H1 (cell line): ENCODE data around the gene SLC6A12. TPM values are rescaled to one million over a fixed set of nuclear protein-coding genes. Genes with fewer than 3 reads are reported as not detected.

Experiments used
- EGR1 ChIP-seq: IDR thresholded peaks from 2 replicates; pipeline ENCODE4 v1.6.1; 2011; ENCODE audit warnings: low read depth, low read length, borderline replicate concordance
- HDAC2 ChIP-seq, 2 experiments: fragments of 300-600 bp in 1 of 2; sonication (generic) in 1 of 2; IDR thresholded peaks; 2 replicates each; pipeline ENCODE4 v1.6.1; 2011 to 2012; ENCODE audit warnings: low read depth in 2 of 2, low read length in 2 of 2, mild to moderate bottlenecking in 2 of 2, moderate library complexity in 2 of 2, borderline replicate concordance in 1 of 2, inconsistent platforms in 1 of 2
- JUN ChIP-seq: IDR thresholded peaks from 2 replicates; pipeline ENCODE4 v1.6.1; 2011; ENCODE audit warnings: low read depth, mild to moderate bottlenecking, improper control_type of control experiment, low read length
- JUND ChIP-seq: IDR thresholded peaks from 2 replicates; pipeline ENCODE4 v1.6.1; 2011; ENCODE audit warnings: mild to moderate bottlenecking, improper control_type of control experiment, low read length
- KDM5A ChIP-seq: fragments of 200-600 bp; IDR thresholded peaks from 2 replicates; pipeline ENCODE4 v1.7.1; 2012; ENCODE audit warnings: mild to moderate bottlenecking, low read length, inconsistent platforms, mixed read lengths
- MAFK ChIP-seq: IDR thresholded peaks from 2 replicates; pipeline ENCODE4 v1.6.1; 2012; ENCODE audit warnings: low read depth, mild to moderate bottlenecking, improper control_type of control experiment, low read length
- NRF1 ChIP-seq: IDR thresholded peaks from 2 replicates; pipeline ENCODE4 v1.6.1; 2011; ENCODE audit warnings: mild to moderate bottlenecking, low read depth, low read length, improper control_type of control experiment
- polyA plus RNA-seq, 7 experiments: library from polyadenylated mRNA; depleted of rRNA in 3 of 7; stranded (reverse) in 5 of 7; unstranded in 2 of 7; fragments of >200 nt in 5 of 7; fragments of 200-250 nt in 2 of 7; gene quantifications; 1 replicate in 5 of 7; 2 replicates in 1 of 7; 4 replicates in 1 of 7; pipeline versions ENCODE4 v1.2.1 to v1.2.3, GENCODE V29; 2011 to 2013; ENCODE audit warnings: missing spikeins in 2 of 7, mixed read lengths in 2 of 7
- total RNA-seq: library from RNA; stranded (reverse); fragmentation: NEBNext Ultra II Directional; extraction: Animal tissue kit (Norgen Biotek cat#: 25700); gene quantifications from 2 replicates; pipeline ENCODE4 v1.2.1, GENCODE V29; 2021
- TF ChIP-seq, protein P1 (sequence below): fragments of 300-600 bp; sonication (generic); IDR thresholded peaks from 2 replicates; pipeline ENCODE4 v1.7.1; 2012; ENCODE audit warnings: low read length, moderate library complexity, mild to moderate bottlenecking, inconsistent platforms; ENCODE audit not compliant: insufficient replicate concordance
- TF ChIP-seq, protein P2 (sequence below): IDR thresholded peaks from 2 replicates; pipeline ENCODE4 v1.6.1; 2012; ENCODE audit warnings: low read length, inconsistent platforms

Gene SLC6A12
- total and polyA plus RNA-seq, 2 of the 8 experiments (the other 6 are each of a cell fraction or from before 2014, with no cell fraction given): 0.70 to 1.1 TPM

DNA sequence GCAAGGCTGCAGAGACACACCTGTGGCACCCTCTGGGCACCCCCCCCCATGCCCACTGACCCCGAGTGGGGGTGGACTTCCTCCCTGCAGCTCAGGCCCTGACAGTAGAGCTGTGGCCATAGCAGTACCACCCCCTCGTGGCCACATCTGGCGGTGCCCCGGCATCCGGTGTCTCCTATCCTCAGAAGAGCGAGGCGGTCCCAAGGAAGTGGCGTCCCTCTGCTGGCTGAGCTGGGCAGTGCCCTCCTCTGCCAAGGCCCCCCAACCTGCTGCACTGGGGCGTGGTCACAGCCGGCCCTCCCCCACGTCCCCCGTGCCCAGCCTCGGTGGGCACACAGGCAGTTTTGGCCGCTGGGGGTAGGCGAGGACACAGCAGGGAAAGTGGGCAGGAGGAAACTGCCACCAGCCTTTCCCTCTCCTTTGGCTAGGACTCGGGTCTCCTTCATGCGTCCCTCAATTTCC lies 6.0 kb upstream of the SLC6A12 start (continued):
- TF ChIP-seq, protein P1, sequence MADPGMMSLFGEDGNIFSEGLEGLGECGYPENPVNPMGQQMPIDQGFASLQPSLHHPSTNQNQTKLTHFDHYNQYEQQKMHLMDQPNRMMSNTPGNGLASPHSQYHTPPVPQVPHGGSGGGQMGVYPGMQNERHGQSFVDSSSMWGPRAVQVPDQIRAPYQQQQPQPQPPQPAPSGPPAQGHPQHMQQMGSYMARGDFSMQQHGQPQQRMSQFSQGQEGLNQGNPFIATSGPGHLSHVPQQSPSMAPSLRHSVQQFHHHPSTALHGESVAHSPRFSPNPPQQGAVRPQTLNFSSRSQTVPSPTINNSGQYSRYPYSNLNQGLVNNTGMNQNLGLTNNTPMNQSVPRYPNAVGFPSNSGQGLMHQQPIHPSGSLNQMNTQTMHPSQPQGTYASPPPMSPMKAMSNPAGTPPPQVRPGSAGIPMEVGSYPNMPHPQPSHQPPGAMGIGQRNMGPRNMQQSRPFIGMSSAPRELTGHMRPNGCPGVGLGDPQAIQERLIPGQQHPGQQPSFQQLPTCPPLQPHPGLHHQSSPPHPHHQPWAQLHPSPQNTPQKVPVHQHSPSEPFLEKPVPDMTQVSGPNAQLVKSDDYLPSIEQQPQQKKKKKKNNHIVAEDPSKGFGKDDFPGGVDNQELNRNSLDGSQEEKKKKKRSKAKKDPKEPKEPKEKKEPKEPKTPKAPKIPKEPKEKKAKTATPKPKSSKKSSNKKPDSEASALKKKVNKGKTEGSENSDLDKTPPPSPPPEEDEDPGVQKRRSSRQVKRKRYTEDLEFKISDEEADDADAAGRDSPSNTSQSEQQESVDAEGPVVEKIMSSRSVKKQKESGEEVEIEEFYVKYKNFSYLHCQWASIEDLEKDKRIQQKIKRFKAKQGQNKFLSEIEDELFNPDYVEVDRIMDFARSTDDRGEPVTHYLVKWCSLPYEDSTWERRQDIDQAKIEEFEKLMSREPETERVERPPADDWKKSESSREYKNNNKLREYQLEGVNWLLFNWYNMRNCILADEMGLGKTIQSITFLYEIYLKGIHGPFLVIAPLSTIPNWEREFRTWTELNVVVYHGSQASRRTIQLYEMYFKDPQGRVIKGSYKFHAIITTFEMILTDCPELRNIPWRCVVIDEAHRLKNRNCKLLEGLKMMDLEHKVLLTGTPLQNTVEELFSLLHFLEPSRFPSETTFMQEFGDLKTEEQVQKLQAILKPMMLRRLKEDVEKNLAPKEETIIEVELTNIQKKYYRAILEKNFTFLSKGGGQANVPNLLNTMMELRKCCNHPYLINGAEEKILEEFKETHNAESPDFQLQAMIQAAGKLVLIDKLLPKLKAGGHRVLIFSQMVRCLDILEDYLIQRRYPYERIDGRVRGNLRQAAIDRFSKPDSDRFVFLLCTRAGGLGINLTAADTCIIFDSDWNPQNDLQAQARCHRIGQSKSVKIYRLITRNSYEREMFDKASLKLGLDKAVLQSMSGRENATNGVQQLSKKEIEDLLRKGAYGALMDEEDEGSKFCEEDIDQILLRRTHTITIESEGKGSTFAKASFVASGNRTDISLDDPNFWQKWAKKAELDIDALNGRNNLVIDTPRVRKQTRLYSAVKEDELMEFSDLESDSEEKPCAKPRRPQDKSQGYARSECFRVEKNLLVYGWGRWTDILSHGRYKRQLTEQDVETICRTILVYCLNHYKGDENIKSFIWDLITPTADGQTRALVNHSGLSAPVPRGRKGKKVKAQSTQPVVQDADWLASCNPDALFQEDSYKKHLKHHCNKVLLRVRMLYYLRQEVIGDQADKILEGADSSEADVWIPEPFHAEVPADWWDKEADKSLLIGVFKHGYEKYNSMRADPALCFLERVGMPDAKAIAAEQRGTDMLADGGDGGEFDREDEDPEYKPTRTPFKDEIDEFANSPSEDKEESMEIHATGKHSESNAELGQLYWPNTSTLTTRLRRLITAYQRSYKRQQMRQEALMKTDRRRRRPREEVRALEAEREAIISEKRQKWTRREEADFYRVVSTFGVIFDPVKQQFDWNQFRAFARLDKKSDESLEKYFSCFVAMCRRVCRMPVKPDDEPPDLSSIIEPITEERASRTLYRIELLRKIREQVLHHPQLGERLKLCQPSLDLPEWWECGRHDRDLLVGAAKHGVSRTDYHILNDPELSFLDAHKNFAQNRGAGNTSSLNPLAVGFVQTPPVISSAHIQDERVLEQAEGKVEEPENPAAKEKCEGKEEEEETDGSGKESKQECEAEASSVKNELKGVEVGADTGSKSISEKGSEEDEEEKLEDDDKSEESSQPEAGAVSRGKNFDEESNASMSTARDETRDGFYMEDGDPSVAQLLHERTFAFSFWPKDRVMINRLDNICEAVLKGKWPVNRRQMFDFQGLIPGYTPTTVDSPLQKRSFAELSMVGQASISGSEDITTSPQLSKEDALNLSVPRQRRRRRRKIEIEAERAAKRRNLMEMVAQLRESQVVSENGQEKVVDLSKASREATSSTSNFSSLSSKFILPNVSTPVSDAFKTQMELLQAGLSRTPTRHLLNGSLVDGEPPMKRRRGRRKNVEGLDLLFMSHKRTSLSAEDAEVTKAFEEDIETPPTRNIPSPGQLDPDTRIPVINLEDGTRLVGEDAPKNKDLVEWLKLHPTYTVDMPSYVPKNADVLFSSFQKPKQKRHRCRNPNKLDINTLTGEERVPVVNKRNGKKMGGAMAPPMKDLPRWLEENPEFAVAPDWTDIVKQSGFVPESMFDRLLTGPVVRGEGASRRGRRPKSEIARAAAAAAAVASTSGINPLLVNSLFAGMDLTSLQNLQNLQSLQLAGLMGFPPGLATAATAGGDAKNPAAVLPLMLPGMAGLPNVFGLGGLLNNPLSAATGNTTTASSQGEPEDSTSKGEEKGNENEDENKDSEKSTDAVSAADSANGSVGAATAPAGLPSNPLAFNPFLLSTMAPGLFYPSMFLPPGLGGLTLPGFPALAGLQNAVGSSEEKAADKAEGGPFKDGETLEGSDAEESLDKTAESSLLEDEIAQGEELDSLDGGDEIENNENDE: no peak
- TF ChIP-seq HDAC2 (IDR thresholded peaks at IDR 0.05; ENCODE audit: borderline replicate concordance in 1 of 2, low read depth in 2 of 2, low read length in 2 of 2) (no peak), KDM5A (no peak), NRF1 (no peak), JUND (no peak), JUN (no peak), EGR1 (no peak), MAFK (no peak)
- TF ChIP-seq, protein P2, sequence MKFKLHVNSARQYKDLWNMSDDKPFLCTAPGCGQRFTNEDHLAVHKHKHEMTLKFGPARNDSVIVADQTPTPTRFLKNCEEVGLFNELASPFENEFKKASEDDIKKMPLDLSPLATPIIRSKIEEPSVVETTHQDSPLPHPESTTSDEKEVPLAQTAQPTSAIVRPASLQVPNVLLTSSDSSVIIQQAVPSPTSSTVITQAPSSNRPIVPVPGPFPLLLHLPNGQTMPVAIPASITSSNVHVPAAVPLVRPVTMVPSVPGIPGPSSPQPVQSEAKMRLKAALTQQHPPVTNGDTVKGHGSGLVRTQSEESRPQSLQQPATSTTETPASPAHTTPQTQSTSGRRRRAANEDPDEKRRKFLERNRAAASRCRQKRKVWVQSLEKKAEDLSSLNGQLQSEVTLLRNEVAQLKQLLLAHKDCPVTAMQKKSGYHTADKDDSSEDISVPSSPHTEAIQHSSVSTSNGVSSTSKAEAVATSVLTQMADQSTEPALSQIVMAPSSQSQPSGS: no peak
